H1 (cell line): ENCODE data around the gene NOC2L. TPM values are rescaled to one million over a fixed set of nuclear protein-coding genes. Genes with fewer than 3 reads are reported as not detected.
A peak's percentile ranks its signal among the peaks of the same experiment; 100 is the strongest.

Experiments used
- ATF2 ChIP-seq: IDR thresholded peaks from 2 replicates; pipeline ENCODE4 v1.6.1; 2012; ENCODE audit warnings: low read length, inconsistent platforms
- ATF3 ChIP-seq: IDR thresholded peaks from 2 replicates; pipeline ENCODE4 v1.6.1; 2011; ENCODE audit warnings: low read depth, mild to moderate bottlenecking, low read length; ENCODE audit not compliant: insufficient read depth
- CEBPB ChIP-seq: IDR thresholded peaks from 2 replicates; pipeline ENCODE4 v1.6.1; 2012; ENCODE audit warnings: low read depth, low read length
- CREB1 ChIP-seq: IDR thresholded peaks from 2 replicates; pipeline ENCODE4 v1.6.1; 2012; ENCODE audit warnings: inconsistent platforms
- SP1 ChIP-seq: IDR thresholded peaks from 2 replicates; pipeline ENCODE4 v1.6.1; 2011; ENCODE audit warnings: low read depth, low read length
- TBP ChIP-seq: IDR thresholded peaks from 2 replicates; pipeline ENCODE4 v1.6.1; 2011; ENCODE audit warnings: low read depth, low read length, improper control_type of control experiment
- USF2 ChIP-seq: IDR thresholded peaks from 2 replicates; pipeline ENCODE4 v1.6.1; 2011; ENCODE audit warnings: low read length, improper control_type of control experiment
- polyA plus RNA-seq, 7 experiments: library from polyadenylated mRNA; depleted of rRNA in 3 of 7; stranded (reverse) in 5 of 7; unstranded in 2 of 7; fragments of >200 nt in 5 of 7; fragments of 200-250 nt in 2 of 7; gene quantifications; 1 replicate in 5 of 7; 2 replicates in 1 of 7; 4 replicates in 1 of 7; pipeline versions ENCODE4 v1.2.1 to v1.2.3, GENCODE V29; 2011 to 2013; ENCODE audit warnings: missing spikeins in 2 of 7, mixed read lengths in 2 of 7
- total RNA-seq: library from RNA; stranded (reverse); fragmentation: NEBNext Ultra II Directional; extraction: Animal tissue kit (Norgen Biotek cat#: 25700); gene quantifications from 2 replicates; pipeline ENCODE4 v1.2.1, GENCODE V29; 2021

Gene NOC2L
- total and polyA plus RNA-seq, 2 of the 8 experiments (the other 6 are each of a cell fraction or from before 2014, with no cell fraction given): 74.7 to 130 TPM

- TF ChIP-seq SP1 (peak; percentile 52; the same call in 1 of the 2 replicates), ATF3 (no peak), CEBPB (no peak), TBP (no peak), USF2 (no peak), CREB1 (no peak), ATF2 (no peak)
These were observed 37.8 kb downstream of the NOC2L start (continued) for GRCh38 chr1:921011-921837.
